GM21723 (cell line): Measurements from ENCODE around the gene IL15RA.
"Not testable (repeated sequence)": the region's sequence is repeated elsewhere in the genome, so short reads cannot be mapped to it uniquely, and the experiment has no call there.

Source experiments
- ATAC-seq: cut with Tn5 transposase; IDR thresholded peaks from one replicate; pipeline ENCODE4 v1.9.1; 2021; ENCODE audit warnings: mild to moderate bottlenecking, moderate library complexity; ENCODE audit not compliant: unreplicated experiment

IL15RA gene

DNA sequence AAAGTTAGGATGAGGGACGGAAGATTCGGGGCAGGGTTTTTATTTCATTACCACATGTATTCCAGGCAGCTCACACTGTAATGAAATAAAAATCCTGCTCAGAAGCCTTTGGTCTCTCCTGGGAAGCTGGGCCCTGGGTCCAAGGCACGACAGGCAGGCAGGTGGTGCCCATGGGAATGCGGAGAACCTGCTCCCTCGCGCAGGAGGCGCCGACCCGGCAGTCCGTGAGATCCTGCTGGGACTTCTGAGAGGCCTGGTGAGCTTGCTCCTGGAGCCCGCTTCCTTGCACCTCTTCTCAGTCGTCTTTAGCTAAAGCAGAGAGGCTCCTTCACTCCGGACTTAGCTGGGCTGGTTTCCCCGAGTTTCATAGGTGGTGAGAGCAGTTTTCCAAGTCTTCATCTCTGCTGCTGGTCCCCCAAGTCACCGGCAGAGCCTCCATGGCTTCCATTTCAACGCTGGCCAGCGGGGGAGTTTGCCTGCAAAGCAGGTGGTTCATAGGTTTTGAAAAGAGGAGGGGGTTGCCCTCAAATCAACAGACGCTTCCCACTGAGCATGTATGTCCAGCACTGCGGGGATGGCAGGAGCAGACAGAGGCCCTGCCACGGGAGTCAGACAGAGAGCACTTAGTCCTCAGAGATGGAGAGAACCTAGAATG lies 24.5 kb downstream of the IL15RA start:
- ATAC-seq, result no peak

DNA sequence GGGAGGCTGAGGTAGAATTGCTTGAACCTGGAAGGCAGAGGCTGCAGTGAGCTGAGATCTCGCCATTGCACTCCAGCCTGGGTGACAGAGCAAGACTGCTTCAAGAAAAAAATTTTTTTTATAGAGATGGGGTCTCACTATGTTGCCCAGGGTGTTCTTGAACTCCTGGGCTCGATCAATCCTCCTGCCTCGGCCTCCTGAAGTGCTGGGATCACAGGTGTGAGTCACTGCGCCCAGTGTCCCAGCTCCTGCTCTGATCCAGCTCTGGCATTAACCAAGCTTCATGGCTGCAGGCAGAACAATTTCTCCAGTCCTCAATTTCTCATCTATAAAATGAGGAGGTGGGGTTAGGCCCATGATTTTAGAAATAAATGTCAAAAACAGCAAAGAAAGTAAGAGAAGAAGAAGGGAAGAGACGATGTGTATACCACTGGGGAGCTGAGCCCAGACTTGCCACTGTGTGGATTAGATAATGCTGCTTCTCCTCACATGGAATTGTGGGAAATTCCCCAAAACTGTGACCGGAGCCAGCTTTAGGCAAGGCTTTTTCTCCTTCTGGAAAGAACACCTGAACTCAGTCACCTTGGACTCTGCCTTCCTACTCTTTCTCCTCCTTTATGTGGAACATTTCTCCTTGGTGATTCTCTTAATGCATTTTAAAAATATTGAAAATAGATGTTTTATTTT lies 25.5 kb downstream of the IL15RA start:
- no peak for ATAC-seq

DNA sequence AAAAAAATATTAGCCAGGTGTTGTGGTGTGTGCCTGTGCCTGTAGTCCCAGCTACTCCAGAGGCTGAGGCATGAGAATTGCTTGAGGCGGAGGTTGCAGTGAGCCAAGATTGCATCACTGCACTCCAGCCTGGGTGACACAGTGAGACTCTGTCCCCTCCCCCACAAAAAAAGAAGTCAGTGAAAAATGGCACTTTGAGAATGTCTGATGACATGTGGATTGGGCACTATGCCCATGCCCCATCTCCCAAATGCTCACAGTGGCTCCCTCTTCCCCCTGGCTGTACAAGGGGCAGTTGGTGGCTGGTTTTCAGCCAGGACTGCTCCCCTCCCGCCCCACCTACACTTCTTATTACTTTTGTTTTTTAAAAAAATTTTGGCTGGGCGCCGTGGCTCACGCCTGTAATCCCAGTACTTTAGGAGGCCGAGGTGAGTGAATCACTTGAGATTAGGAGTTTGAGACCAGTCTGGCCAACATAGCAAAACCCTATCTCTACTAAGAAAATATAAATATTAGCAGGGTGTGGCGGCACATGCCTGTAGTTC lies 26.1 kb downstream of the IL15RA start:
- ATAC-seq, result no peak

DNA sequence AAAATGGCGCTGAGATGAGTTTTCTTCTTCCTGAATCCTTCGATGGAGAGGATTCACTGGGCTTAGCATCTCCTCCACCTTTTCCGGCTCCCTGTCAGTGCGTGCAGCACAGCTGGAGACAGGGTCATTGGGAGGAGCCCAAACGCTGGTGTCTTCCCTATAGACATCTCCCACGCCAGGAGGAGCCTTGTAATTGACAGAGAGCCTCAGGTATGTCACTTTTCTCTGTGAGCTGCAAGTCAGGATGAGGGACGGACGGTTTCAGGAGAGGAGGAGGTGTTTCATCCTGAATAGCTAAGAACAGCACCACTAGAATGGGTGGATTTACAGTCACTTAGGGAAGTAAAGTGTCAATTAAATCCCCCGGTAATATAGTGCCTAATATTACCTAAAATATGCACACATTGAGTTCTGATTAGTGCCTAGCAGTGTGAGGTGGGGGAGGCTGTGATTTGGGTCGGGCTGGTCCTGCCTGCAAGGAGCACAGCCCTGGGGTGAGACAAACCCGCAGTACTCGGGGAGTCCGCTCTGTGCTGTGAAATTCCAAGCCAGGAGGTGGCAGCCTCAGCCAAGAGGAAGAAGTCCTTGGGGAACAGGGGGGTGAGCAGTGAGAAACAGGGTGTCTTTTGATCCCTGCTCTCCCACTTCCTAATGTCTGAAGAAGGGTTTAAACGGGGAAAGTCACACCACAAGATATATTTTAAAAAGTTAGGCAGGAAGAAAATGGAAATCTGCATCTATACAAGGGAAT lies 28.2 kb downstream of the IL15RA start:
- ATAC-seq, result no peak

DNA sequence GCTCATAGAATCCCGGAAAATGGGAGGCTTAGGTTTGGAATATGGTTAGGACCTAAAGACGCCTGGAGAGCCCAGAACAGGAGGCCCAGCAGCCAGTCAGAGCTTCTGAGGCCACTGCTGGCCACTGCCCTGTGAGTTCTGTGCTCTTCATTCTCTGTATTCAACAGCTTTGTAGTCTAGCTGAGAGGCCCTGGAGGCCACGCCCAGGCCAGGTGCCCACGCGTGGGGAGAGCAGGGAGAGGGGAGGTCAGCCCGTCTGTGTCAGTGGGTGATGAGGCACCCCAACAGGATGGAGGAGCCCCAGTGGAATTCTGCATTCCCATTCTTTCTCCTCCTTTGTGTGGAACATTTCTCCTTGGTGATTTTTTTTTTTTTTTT lies 29.1 kb downstream of the IL15RA start:
- no peak for ATAC-seq

DNA sequence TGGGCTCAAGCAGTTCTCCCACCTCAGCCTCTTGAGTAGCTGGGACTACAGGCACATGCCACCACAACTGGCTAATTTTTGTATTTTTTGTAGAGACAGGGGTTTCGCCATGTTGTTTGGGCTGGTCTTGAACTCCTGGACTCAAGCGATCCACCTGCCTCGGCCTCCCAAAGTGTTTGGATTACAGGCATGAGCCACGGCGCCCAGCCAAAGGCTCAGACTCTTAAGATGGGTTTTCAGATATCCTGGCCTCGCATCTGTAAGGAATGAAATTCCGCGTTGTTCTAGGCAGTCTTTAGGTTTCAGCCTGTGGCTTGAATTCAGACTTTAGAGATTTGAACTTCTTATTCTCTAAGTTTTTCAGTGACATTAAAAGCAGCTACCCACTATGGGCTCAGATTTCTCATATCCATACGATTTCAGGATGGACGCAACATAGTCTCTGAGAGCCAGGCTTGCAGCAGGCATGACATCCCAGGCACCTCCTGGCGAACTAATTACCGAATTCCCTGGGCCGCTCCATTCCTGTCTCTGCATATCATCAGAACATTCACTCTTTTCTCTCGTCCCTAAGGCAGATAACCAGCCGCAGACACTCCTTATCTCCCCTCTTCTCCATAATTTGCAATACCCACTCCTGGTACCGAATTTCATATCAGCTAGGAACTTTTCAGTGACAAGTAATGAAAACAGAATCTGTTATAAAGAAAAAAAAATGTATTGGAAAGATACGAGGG lies 29.7 kb downstream of the IL15RA start:
- no peak for ATAC-seq

DNA sequence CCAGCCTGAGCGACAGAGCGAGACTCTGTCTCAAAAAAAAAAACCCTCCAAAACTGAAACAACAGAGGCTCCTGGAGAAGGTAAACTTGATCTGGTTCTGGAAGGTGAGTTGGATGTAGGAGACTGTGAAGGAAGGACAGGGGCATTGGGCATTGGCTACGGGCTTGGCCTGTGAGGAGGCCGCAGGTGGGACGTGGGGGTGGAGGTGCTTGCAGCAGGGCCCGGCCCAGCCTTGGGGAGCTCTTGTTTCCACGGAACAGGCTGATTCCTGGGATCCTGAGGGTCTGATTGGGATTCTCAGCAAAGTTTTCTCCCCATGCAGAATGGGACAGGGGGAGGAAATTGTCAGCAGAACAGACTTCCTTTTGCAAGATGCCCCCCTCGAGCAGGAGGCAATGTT lies 30.6 kb downstream of the IL15RA start:
- ATAC-seq, result no peak

DNA sequence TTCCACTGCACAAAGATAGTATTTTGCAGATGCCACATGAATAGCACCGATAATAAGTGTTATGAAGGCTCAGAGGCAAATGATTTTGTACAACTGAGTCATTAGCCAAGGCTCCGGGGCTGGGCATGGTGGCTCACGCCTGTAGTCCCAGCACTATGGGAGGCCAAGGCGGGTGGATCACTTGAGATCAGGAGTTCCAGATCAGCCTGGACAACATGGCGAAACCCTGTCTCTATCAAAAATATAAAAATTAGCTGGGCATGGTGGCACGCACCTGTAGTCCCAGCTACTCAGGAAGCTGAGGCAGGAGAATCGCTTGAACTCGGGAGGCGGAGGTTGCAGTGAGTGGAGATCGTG lies 30.9 kb downstream of the IL15RA start:
- ATAC-seq, result not testable (repeated sequence)

DNA sequence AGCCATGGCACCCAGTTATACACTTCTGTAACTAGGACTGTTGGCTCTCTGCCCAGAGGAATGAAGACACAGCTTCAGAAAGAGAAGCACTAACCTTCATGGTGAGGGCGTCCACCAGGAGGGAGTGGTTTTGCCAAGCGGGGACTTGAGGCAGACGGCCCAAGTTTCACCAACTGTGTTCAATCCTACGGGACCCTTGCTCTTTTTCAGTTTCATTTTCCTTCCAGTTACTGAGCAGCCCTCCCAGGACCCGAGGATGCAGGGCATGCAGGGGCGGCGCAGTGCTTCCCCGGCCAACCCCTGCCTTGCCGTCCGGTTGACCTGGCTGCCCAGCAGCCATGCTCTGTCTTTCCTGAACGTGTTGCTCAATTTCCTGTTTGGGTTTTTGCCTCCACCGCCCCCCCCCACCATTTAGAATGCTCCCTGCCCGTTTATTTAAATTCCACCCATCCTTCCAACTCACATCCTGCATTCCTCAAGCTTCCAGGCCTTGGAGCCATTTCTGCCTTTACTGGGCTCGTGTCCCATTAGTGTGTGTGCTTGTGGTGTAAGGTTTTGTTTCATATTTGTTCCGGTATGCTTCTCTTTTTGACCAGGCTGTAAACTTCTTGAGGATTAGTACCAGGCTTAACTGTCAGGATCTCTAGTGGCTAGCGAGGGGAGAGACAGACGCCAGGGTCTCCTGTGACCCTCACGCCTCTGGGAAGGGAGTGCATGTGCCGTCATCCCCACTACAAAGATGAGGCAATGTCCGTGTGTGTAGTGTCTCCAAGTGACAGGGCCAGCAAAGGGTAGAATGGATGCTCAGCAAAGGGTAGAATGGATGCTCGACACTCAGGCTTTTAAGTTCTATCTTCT lies 31.6 kb downstream of the IL15RA start:
- no peak for ATAC-seq

DNA sequence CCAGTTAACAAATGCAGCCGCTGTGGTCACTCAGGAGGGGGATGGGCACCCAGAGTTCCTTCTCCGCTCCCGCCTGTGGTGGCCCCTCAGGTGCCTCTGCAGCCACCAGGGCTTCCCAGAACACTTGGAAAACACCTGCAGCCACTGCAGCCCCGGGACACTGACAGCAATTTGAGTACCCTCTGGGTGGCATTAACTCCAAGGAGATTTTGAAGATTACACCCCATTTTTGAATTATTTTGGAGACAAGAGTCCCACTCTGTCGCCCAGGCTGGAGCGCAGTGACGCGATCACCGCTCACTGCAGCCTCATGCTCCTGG lies 32.2 kb downstream of the IL15RA start:
- ATAC-seq, result no peak

DNA sequence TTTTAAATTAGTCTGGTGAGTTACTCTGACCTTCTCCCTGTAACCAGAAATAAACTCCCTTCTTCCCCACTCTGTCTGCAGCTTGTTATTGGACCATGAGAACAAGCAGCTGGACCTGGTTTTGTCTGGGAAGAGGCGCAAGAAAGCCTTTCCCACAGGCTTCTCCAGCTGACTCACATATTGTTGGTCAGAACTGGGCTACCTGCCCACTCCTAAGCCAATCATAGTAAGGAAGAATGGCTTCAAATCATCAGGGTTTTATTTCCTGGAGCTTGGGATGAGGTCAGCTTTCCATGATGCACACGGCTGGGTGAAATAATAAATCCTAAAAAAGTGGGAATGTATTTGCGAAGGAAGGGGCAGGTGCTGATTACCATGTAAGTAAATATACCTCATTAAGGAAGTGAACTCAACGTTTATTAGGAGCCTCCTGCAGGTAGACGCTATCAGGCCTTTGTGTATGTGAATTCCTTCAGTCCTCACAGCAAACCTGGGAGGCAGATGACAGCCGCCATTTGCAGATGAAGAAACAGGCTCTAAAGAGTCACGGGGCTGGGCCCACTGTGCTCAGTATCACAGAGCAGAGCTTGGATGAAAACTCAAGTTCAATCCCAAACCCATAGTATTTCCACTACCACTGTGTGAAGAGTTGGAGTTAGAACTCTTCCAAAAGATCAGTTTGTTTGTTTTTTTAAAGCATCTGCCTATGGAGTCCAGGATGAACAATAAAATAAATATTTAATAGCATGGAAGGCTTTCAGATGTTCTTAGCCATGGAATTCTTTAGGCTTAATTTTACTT lies 32.8 kb downstream of the IL15RA start:
- ATAC-seq, result no peak

DNA sequence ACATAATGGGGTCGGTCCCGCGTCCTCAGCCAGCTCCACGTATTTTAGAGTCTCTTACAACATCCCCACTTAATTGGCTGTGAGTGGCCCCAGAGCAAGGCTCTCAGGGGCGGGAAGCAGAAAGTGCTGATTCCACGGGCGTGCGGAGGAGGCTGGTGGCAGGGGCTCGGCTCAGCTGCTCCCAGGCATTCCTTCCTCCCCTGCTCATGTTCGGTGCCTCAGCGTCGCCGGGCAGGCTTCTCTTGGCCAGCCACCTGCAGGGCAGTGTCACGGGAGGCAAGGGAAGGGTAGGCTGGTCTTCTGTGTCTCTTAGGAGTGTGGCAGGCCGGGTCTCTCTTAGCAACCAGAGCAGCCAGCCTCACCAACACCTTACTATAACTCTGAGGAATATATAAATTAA lies 33.8 kb downstream of the IL15RA start:
- ATAC-seq, result no peak

DNA sequence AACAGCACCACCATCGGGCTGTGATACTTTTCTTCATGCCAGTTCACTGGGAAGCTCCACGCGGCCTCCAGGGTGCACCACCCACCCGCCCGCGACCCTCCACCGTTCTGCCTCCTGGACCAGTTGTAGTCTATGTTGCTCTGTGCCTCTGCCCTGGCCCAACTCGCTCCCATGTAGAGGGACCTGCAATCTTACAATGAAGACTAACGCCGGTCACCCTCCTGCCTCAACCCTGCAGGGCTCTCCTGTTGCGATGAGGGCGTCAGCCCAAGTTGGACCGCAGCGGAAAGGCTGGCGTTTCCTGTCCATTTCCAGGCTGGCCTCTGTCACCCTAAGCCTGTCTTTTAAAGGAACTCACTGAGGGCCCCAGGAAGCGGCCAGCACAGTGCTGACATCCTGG lies 34.9 kb downstream of the IL15RA start:
- no peak for ATAC-seq

DNA sequence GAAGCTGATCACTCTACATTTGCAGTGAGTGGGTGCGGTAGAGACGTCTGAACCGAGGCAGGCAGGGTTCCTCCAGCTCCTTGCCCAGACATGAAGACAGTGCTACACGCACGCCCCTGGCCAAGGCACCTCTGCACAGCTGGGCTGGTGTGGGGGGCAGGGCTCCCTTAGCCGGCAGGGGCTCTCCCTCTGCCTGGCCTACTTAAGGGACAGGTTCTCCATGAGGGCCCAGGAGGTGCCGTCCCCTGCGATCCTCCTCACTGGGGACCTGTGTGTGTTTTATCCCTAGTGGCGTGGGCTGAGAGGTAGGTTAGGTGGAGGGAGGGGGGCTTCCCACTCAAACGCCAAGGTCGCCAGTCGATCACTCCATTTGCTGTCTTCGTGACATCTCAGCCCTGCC lies 35.3 kb downstream of the IL15RA start:
- ATAC-seq, result no peak

DNA sequence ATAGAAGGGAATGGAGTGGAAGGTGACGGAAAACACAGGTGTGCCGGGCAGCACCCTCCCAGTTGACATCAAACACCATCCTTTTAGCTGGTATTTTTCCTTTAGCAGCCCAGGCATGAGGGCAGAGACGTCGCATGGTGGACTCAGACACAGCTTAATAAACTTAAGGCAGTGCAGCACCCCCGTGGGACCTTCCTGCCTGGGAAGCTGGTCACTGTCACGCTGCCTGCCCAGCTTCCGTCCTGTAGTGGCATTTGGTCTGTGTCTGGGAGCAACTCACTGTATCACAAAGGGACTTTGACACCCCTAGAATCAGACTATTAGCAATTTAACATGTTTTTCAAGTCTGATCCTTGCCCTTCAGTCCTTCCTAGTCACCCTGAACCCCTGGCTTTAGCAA lies 35.8 kb downstream of the IL15RA start:
- no peak for ATAC-seq

DNA sequence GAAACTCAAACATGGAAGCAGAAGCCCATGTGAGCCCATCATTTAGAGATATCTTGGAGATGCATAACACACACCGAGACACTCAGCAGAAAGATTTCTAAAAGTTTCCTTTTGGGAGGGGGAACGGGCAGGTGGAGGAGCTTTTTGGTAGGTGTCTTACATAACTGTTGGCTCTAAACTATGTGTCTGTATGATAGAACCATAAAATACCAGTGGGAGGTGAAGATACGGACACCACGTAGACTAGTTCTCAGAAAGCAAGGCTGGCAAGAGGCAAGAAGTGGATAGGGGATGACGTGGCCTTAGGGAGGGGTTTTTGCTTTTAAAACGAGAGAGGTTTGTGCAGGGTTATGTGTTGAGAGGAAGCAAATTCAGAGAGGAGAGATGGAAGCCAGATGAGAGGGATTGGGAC lies 36.5 kb downstream of the IL15RA start:
- ATAC-seq, result no peak

DNA sequence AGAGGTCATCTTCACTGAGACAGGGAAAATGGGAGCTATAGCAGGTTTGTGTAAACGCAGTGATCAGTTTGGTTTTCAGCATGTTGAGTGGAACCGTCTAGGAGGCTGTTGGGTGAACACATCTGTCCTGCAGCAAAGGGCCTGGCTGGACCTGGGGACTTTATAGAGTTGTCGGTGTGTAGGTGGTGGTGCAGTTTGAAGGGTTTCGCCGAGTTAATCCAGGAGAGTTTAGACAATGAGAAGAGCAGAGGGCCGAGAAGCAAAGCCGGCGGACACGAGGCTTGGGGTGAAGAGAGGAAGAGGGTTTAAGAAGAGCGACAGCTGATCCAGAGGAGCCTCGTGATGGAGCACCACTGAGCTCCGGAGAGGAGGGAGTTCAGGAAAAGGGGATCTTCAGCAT lies 39.1 kb downstream of the IL15RA start:
- ATAC-seq, result no peak

DNA sequence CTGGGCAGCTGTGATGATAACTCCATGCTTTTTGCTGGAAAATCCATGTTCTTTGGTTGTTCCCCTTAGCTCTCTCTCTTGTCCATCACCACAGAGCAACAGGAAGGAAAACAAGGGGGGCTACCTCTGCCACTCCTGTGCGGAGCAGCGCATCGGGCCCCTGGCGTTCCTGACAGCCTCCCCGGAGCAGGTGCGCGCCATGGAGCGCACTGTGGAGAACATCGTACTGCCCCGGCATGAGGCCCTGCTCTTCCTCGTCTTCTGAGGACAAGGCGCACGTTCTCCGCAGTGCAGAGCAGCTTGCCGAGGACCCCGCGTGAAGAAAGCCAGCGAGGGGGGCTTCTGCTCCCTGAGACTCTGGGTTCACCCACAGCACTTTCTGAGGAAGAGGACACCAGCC lies 40.3 kb downstream of the IL15RA start:
- ATAC-seq, result no peak

DNA sequence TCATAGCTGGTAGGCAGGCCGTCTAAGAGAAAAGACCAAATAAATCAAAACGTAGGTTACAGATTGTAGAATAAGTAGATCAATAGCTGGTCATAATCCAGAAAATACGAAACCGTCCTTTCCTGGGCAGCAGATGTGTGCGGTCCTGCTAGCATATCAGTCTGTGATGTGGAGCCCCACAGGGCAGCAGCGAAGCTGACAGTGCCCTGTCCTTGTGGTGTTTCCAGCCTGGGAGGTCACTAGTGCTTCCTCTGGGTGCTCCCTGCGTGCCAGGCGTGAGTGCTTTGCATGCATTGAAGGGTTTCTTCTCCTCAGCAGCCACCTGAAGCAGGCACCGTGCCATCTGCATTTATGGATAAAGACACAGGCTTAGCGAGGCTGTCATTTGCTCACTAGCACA lies 41.7 kb downstream of the IL15RA start:
- no peak for ATAC-seq
